A549 (cell line): ENCODE data around the gene UBXN7. TPM values are rescaled to one million over a fixed set of nuclear protein-coding genes. Genes with fewer than 3 reads are reported as not detected.

Experiments used
- ATAC-seq, 2 experiments: fragments of 200-7000 bp in 1 of 2; fragments of >200 bp in 1 of 2; cut with Nextera tagmentation in 1 of 2; cut with Tn5 transposase in 1 of 2; 3 replicates each; pipeline versions ENCODE4 v1.8.0 to v1.9.1; 2018 to 2020; ENCODE audit warnings: mild to moderate bottlenecking in 1 of 2, moderate library complexity in 1 of 2
- CTCF ChIA-PET: fragments of 300-600 bp; sonication (Branson Sonifier 250); formaldehyde crosslinking; extraction: SDS; loops from one replicate; lab custom pipeline; 2021; ENCODE audit warnings: antibody characterized with exemption, inconsistent platforms; lab: Yijun Ruan, JAX
- POLR2A ChIA-PET: fragments of 350-600 bp; formaldehyde crosslinking; extraction: SDS; loops from one replicate; lab custom pipeline; 2021; ENCODE audit warnings: antibody characterized with exemption, inconsistent platforms; lab: Yijun Ruan, JAX
- DNase-seq, 2 experiments: peaks; one replicate each; pipeline versions ENCODE4 v3.0.0 to v3.0.0-alpha.2; 2011 to 2016; ENCODE audit warnings: low read depth in 1 of 2, low spot score in 1 of 2
- FAIRE-seq: peaks from 2 replicates; lab custom pipeline; 2011; peaks lifted over from hg19 to GRCh38; lab: Jason Lieb, UNC
- H3K27ac ChIP-seq, 2 experiments: fragments of >200 bp; sonication (Bioruptor Twin); formaldehyde crosslinking; 3 replicates each; pipeline ENCODE4 v1.5.1; 2016 to 2017
- H3K4me1 ChIP-seq: fragments of >200 bp; sonication (Bioruptor Twin); formaldehyde crosslinking; 3 replicates; pipeline ENCODE4 v1.6.1; 2016
- H3K4me2 ChIP-seq: fragments of >200 bp; sonication (Bioruptor Twin); formaldehyde crosslinking; 3 replicates; pipeline ENCODE4 v1.6.1; 2016
- H3K4me3 ChIP-seq: fragments of >200 bp; sonication (Bioruptor Twin); formaldehyde crosslinking; 3 replicates; pipeline ENCODE4 v1.5.1; 2016
- H3K9me3 ChIP-seq: fragments of >200 bp; sonication (Bioruptor Twin); formaldehyde crosslinking; 3 replicates; pipeline ENCODE4 v1.6.1; 2016
- ATOH8 ChIP-seq: fragments of 250-450 bp; sonication (Bioruptor Pico); IDR thresholded peaks from 2 replicates; pipeline ENCODE4 v1.5.0; 2020; ENCODE audit warnings: low read depth, mild to moderate bottlenecking, moderate library complexity
- BHLHE40 ChIP-seq: IDR thresholded peaks from 2 replicates; pipeline ENCODE4 v1.6.1; 2012; ENCODE audit warnings: low read depth, low read length, inconsistent platforms
- CHD4 ChIP-seq: fragments of 200-600 bp; sonication (generic); IDR thresholded peaks from 2 replicates; pipeline ENCODE4 v1.6.1; 2016; ENCODE audit warnings: antibody characterized with exemption, mild to moderate bottlenecking, borderline replicate concordance
- EHF ChIP-seq: fragments of 250-450 bp; sonication (Bioruptor Pico); IDR thresholded peaks from 2 replicates; pipeline ENCODE4 v1.5.0; 2020; ENCODE audit warnings: mild to moderate bottlenecking
- EHMT2 ChIP-seq: fragments of 200-600 bp; sonication (generic); IDR thresholded peaks from 2 replicates; pipeline ENCODE4 v1.6.1; 2016; ENCODE audit warnings: antibody characterized with exemption, low read depth, mild to moderate bottlenecking, moderate library complexity
- ELK1 ChIP-seq: fragments of 150-350 bp; IDR thresholded peaks from 2 replicates; pipeline ENCODE4 v1.6.1; 2014; ENCODE audit warnings: low read depth, mild to moderate bottlenecking, low read length
- EP300 ChIP-seq, 2 experiments: fragments of >200 bp; sonication (Bioruptor Twin); formaldehyde crosslinking; IDR thresholded peaks; 2 replicates in 1 of 2; 3 replicates in 1 of 2; pipeline ENCODE4 v1.6.1; 2016 to 2017
- ESRRA ChIP-seq: fragments of 150-350 bp; IDR thresholded peaks from 2 replicates; pipeline ENCODE4 v1.6.1; 2014; ENCODE audit warnings: mild to moderate bottlenecking, low read length, borderline replicate concordance
- FOXS1 ChIP-seq: fragments of 250-450 bp; sonication (Bioruptor Pico); IDR thresholded peaks from 2 replicates; pipeline ENCODE4 v1.5.0; 2020; ENCODE audit warnings: mild to moderate bottlenecking, moderate library complexity
- GATA3 ChIP-seq: IDR thresholded peaks from 2 replicates; pipeline ENCODE4 v1.6.1; 2012; ENCODE audit warnings: borderline replicate concordance
- HDAC2 ChIP-seq: fragments of 200-600 bp; sonication (generic); IDR thresholded peaks from 2 replicates; pipeline ENCODE4 v1.6.1; 2016
- HEYL ChIP-seq: fragments of 250-450 bp; sonication (Bioruptor Pico); IDR thresholded peaks from 2 replicates; pipeline ENCODE4 v1.8.0; 2021; ENCODE audit warnings: mild to moderate bottlenecking, moderate library complexity
- HOXA7 ChIP-seq: fragments of 250-450 bp; sonication (Bioruptor Pico); IDR thresholded peaks from 2 replicates; pipeline ENCODE4 v1.5.0; 2020; ENCODE audit warnings: mild to moderate bottlenecking, moderate library complexity
- JUN ChIP-seq, 2 experiments: fragments of >200 bp; sonication (Bioruptor Twin); formaldehyde crosslinking; IDR thresholded peaks; 2 replicates in 1 of 2; 3 replicates in 1 of 2; pipeline ENCODE4 v1.6.1; 2016 to 2017
- KDM5A ChIP-seq: fragments of 200-600 bp; sonication (generic); IDR thresholded peaks from 2 replicates; pipeline ENCODE4 v1.6.1; 2016; ENCODE audit warnings: antibody characterized with exemption, mild to moderate bottlenecking
- MAFK ChIP-seq: fragments of 450-650 bp; IDR thresholded peaks from 2 replicates; pipeline ENCODE4 v1.6.1; 2014; ENCODE audit not compliant: partially characterized antibody
- NPAS2 ChIP-seq: fragments of 250-450 bp; sonication (Bioruptor Pico); IDR thresholded peaks from 2 replicates; pipeline ENCODE4 v1.8.0; 2022; ENCODE audit warnings: mild to moderate bottlenecking, moderate library complexity, borderline replicate concordance
- PHF8 ChIP-seq: fragments of 200-600 bp; sonication (generic); IDR thresholded peaks from 2 replicates; pipeline ENCODE4 v1.6.1; 2016; ENCODE audit warnings: low read depth, mild to moderate bottlenecking, antibody characterized with exemption, moderate library complexity, borderline replicate concordance
- POLR2AphosphoS2 ChIP-seq: conservative IDR thresholded peaks from 2 replicates; pipeline ENCODE4 v1.6.1; 2012; ENCODE audit warnings: low read length, improper control_type of control experiment, inconsistent platforms
- REST ChIP-seq: fragments of 200-600 bp; sonication (generic); IDR thresholded peaks from 2 replicates; pipeline ENCODE4 v1.6.1; 2016; ENCODE audit warnings: antibody characterized with exemption, mild to moderate bottlenecking, moderate library complexity
- RNF2 ChIP-seq: fragments of 200-600 bp; sonication (generic); IDR thresholded peaks from 2 replicates; pipeline ENCODE4 v1.6.1; 2016; ENCODE audit warnings: low read depth, mild to moderate bottlenecking, antibody characterized with exemption, moderate library complexity, borderline replicate concordance
- TFCP2L1 ChIP-seq: fragments of 250-450 bp; sonication (Bioruptor Pico); IDR thresholded peaks from 2 replicates; pipeline ENCODE4 v1.5.0; 2021; ENCODE audit warnings: mild to moderate bottlenecking
- ZNF302 ChIP-seq: fragments of 250-450 bp; sonication (Bioruptor Pico); IDR thresholded peaks from 2 replicates; pipeline ENCODE4 v1.9.0; 2021; ENCODE audit warnings: inconsistent platforms, mild to moderate bottlenecking, moderate library complexity
- WGBS: methylation state at CpG from one replicate; pipeline ENCODE4 v1.1.6; 2017; ENCODE audit errors: missing lambda C conversion rate; 5-methylcytosine and 5-hydroxymethylcytosine counted together
- polyA plus RNA-seq, 4 experiments: library from polyadenylated mRNA; depleted of rRNA in 3 of 4; stranded (reverse); fragments of >200 nt; fragmentation: RNase III in 1 of 4; extraction: RNeasy Plus Mini Kit Qiagen cat#74134 plus additional on column Dnase treatment in 1 of 4; gene quantifications; 2 replicates in 3 of 4; 3 replicates in 1 of 4; pipeline ENCODE4 v1.2.3, GENCODE V29; 2011 to 2017

Gene UBXN7
- polyA plus RNA-seq, 2 of the 4 experiments (the other 2 are of a cell fraction), result 7.9 to 14.5 TPM

- WGBS, result 78% methylated on average over 2 of the region's 2 CpGs
- POLR2A ChIA-PET, result no interaction called here
- ATAC-seq (no peak), FAIRE-seq (no peak), DNase-seq (no peak)
- Histone ChIP-seq H3K4me2 (no peak overlapping the region), H3K9me3 (no peaks in the 10 kb centered on the region), H3K4me3 (no peak overlapping the region), H3K27ac (no peak overlapping the region), H3K4me1 (no peaks in the 10 kb centered on the region)
- CTCF ChIA-PET, result no interaction called here
- TF ChIP-seq ATOH8 (CRISPR knock-in tag) (no peak), JUN (IDR thresholded peaks at IDR 0.05) (no peak), HDAC2 (no peak), ZNF302 (CRISPR knock-in tag) (no peak), BHLHE40 (no peak), KDM5A (no peak), ELK1 (no peak), EP300 (IDR thresholded peaks at IDR 0.05) (no peak), ESRRA (no peak), EHMT2 (no peak), HOXA7 (CRISPR knock-in tag) (no peak), FOXS1 (CRISPR knock-in tag) (no peak), HEYL (no peak), CHD4 (no peak)
Observed at GRCh38 chr3:196444500-196444894, 12.3 kb upstream of the UBXN7 start.

- FAIRE-seq (no peak), ATAC-seq (0 out of 6 replicates have a peak, but pooled peaks of 1 of the 2 experiments have one; percentile 38), DNase-seq (no peak)
- Histone ChIP-seq H3K27ac (no peak overlapping the region), H3K4me3 (no peak overlapping the region), H3K4me2 (no peak overlapping the region), H3K9me3 (no peaks in the 10 kb centered on the region), H3K4me1 (no peaks in the 10 kb centered on the region)
- ChIA-PET POLR2A (no interaction called here), CTCF (no interaction called here)
- no peak for TF ChIP-seq NPAS2 (CRISPR knock-in tag)
- TF ChIP-seq EP300 (IDR thresholded peaks at IDR 0.05), result no peak
- TF ChIP-seq MAFK, result no peak
- TF ChIP-seq POLR2AphosphoS2, result no peak
- TF ChIP-seq RNF2, result no peak
- no peak for TF ChIP-seq TFCP2L1
- no peak for TF ChIP-seq PHF8
- no peak for TF ChIP-seq REST
- TF ChIP-seq EHF (CRISPR knock-in tag), result no peak
- TF ChIP-seq GATA3, result no peak
- WGBS, result 38% methylated on average over 3 of the region's 3 CpGs
Observed at GRCh38 chr3:196440696-196441095, 8.5 kb upstream of the UBXN7 start.
